Breast epithelium (tissue), 3 donors: Measurements from ENCODE around the gene RTN4R.
"Not testable (repeated sequence)": the region's sequence is repeated elsewhere in the genome, so short reads cannot be mapped to it uniquely, and the experiment has no call there.

Experiments used
- POLR2A ChIP-seq: fragments of 450-650 bp; IDR thresholded peaks from one replicate; pipeline ENCODE4 v1.6.1; 2016; ENCODE audit warnings: antibody characterized with exemption, mild to moderate bottlenecking, moderate library complexity
- POLR2AphosphoS5 ChIP-seq, 3 donors: sonication (generic); formaldehyde crosslinking; IDR thresholded peaks; one replicate each; pipeline ENCODE4 v1.6.1; 2017; ENCODE audit warnings: antibody characterized with exemption in 3 of 3
- TF ChIP-seq, protein P1 (sequence below), 3 donors: fragments of 450-650 bp; IDR thresholded peaks; one replicate each; pipeline ENCODE4 v1.5.1; 2016 to 2017; ENCODE audit warnings: antibody characterized with exemption in 3 of 3, mild to moderate bottlenecking in 3 of 3, moderate library complexity in 3 of 3

GRCh38 chr22:20269201-20269600, 1.1 kb upstream of the RTN4R start:
- TF ChIP-seq, protein P1, sequence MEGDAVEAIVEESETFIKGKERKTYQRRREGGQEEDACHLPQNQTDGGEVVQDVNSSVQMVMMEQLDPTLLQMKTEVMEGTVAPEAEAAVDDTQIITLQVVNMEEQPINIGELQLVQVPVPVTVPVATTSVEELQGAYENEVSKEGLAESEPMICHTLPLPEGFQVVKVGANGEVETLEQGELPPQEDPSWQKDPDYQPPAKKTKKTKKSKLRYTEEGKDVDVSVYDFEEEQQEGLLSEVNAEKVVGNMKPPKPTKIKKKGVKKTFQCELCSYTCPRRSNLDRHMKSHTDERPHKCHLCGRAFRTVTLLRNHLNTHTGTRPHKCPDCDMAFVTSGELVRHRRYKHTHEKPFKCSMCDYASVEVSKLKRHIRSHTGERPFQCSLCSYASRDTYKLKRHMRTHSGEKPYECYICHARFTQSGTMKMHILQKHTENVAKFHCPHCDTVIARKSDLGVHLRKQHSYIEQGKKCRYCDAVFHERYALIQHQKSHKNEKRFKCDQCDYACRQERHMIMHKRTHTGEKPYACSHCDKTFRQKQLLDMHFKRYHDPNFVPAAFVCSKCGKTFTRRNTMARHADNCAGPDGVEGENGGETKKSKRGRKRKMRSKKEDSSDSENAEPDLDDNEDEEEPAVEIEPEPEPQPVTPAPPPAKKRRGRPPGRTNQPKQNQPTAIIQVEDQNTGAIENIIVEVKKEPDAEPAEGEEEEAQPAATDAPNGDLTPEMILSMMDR (IDR thresholded peaks at IDR 0.05), result not testable (repeated sequence)
- not testable (repeated sequence) for TF ChIP-seq POLR2A; POLR2AphosphoS5 (IDR thresholded peaks at IDR 0.05)
